Skin of body (tissue), 2 donors: ENCODE results near the gene NOTCH3. TPM values are rescaled to one million over a fixed set of nuclear protein-coding genes. Genes with fewer than 3 reads are reported as not detected.

Experiments
- small RNA-seq: library from RNA; depleted of rRNA; stranded (forward); fragments of <200 nt; gene quantifications from one replicate; pipeline ENCODE3, GENCODE V24; 2014; ENCODE audit warnings: low replicate concordance
- total RNA-seq: library from RNA; depleted of rRNA; stranded (reverse); fragments of >200 nt; gene quantifications from one replicate; pipeline ENCODE4 v1.2.3, GENCODE V29; 2014

Gene NOTCH3
- total RNA-seq, 1 donor from 2014 or later, result 69.0 TPM

Small RNA genes within 50 kb of the gene (small RNA-seq; reads per million reads assigned to genes)
- gene MIR6795, result not detected
- gene RNU6-782P, result not detected

Other genes starting within 250 kb of the NOTCH3 start
- gene SLC1A6, start 221.1 kb downstream of the NOTCH3 start, total RNA-seq, result 11.4 TPM
- gene CASP14, start 151.5 kb downstream of the NOTCH3 start, total RNA-seq, result 29.3 TPM
- gene OR1I1, start 118.8 kb downstream of the NOTCH3 start, total RNA-seq, result not detected
- 6.9 TPM for gene SYDE1, start 93.6 kb downstream of the NOTCH3 start, total RNA-seq
- 5.0 TPM for gene EPHX3, start 31.5 kb upstream of the NOTCH3 start, total RNA-seq
- gene BRD4, start 131.5 kb upstream of the NOTCH3 start, total RNA-seq, result 23.1 TPM
- 12.8 TPM for gene AKAP8, start 178.8 kb upstream of the NOTCH3 start, total RNA-seq
- 57.1 TPM for gene AKAP8L, start 218.0 kb upstream of the NOTCH3 start, total RNA-seq
- 11.5 TPM for gene WIZ, start 249.0 kb upstream of the NOTCH3 start, total RNA-seq